Measurements from ENCODE around the gene MEGF10.
"Not testable (repeated sequence)": the region's sequence is repeated elsewhere in the genome, so short reads cannot be mapped to it uniquely, and the experiment has no call there.

MEGF10 gene

GRCh38 chr5:127290019-127290945 is at the start of gene MEGF10:
Gene MEGF10, plus strand, starts transcription at chr5:127290796. Its CDS starts 40,513 bp downstream, at chr5:127331309.
- peak; percentile 62 for TF ChIP-seq CTCF (IDR thresholded peaks at IDR 0.05; ENCODE audit: extremely low read depth, insufficient read depth, missing control alignments)
- in situ Hi-C loops (cut with MboI; ENCODE audit: low pct_unique_long_range_greater_than_20kb, low sequenced_read_pairs, unreplicated experiment) = no loop called here
- DNase-seq (ENCODE audit: low spot score) = peak; percentile 63

- in situ Hi-C loops (cut with MboI; ENCODE audit: low pct_unique_long_range_greater_than_20kb, low sequenced_read_pairs, unreplicated experiment) = no loop called here
- no peak for DNase-seq (ENCODE audit: low spot score)
- no peak for TF ChIP-seq CTCF (IDR thresholded peaks at IDR 0.05; ENCODE audit: extremely low read depth, insufficient read depth, missing control alignments)
These were observed 47.6 kb upstream of the MEGF10 start for GRCh38 chr5:127243011-127243410.

- DNase-seq (ENCODE audit: low spot score) = no peak
- no peak for TF ChIP-seq CTCF (IDR thresholded peaks at IDR 0.05; ENCODE audit: extremely low read depth, insufficient read depth, missing control alignments)
- in situ Hi-C loops (cut with MboI; ENCODE audit: low pct_unique_long_range_greater_than_20kb, low sequenced_read_pairs, unreplicated experiment) = no loop called here
These were observed 35.8 kb upstream of the MEGF10 start for GRCh38 chr5:127254729-127255284.

GRCh38 chr5:127256886-127257597 is 33.6 kb upstream of the MEGF10 start:
- TF ChIP-seq CTCF (IDR thresholded peaks at IDR 0.05; ENCODE audit: extremely low read depth, insufficient read depth, missing control alignments) = no peak
- DNase-seq (ENCODE audit: low spot score) = no peak
- in situ Hi-C loops (cut with MboI; ENCODE audit: low pct_unique_long_range_greater_than_20kb, low sequenced_read_pairs, unreplicated experiment) = no loop called here

GRCh38 chr5:127260686-127261085 is 29.9 kb upstream of the MEGF10 start:
- no peak for DNase-seq (ENCODE audit: low spot score)
- TF ChIP-seq CTCF (IDR thresholded peaks at IDR 0.05; ENCODE audit: extremely low read depth, insufficient read depth, missing control alignments) = no peak
- in situ Hi-C loops (cut with MboI; ENCODE audit: low pct_unique_long_range_greater_than_20kb, low sequenced_read_pairs, unreplicated experiment) = no loop called here

GRCh38 chr5:127265473-127265872 is 25.1 kb upstream of the MEGF10 start:
- DNase-seq (ENCODE audit: low spot score); in situ Hi-C loops (cut with MboI; ENCODE audit: low pct_unique_long_range_greater_than_20kb, low sequenced_read_pairs, unreplicated experiment): not testable (repeated sequence)

GRCh38 chr5:127268342-127268741 is 22.3 kb upstream of the MEGF10 start:
- in situ Hi-C loops (cut with MboI; ENCODE audit: low pct_unique_long_range_greater_than_20kb, low sequenced_read_pairs, unreplicated experiment); DNase-seq (ENCODE audit: low spot score): not testable (repeated sequence)

GRCh38 chr5:127270713-127271112 is 19.9 kb upstream of the MEGF10 start:
- in situ Hi-C loops (cut with MboI; ENCODE audit: low pct_unique_long_range_greater_than_20kb, low sequenced_read_pairs, unreplicated experiment); DNase-seq (ENCODE audit: low spot score): not testable (repeated sequence)
